ENCODE results near the gene RNASE13.

RNASE13 gene

GRCh38 chr14:21059842-21060613 is 25.4 kb upstream of the RNASE13 start:
- no peaks in the 10 kb centered on the region for H3K36me3 ChIP-seq (ENCODE audit: insufficient read depth, low read length)
- H3K79me2 ChIP-seq (ENCODE audit: insufficient read depth, low read length), result no peaks in the 10 kb centered on the region
- no peaks in the 10 kb centered on the region for H3F3A ChIP-seq (ENCODE audit: insufficient read depth, low read length)
- H3K4me2 ChIP-seq (ENCODE audit: low read length), result no peak overlapping the region
- no peaks in the 10 kb centered on the region for H3K9me2 ChIP-seq (ENCODE audit: low read depth, low read length)
- H3K4me3 ChIP-seq (ENCODE audit: low read depth, low read length, poor library complexity, severe bottlenecking), result no peak overlapping the region
- H3K27me3 ChIP-seq (ENCODE audit: insufficient read depth, low read length), result peaks cover 5% of the 10 kb centered on the region; the same call in 1 of the 2 replicates
- H2AFZ ChIP-seq (ENCODE audit: low read length), result no peak overlapping the region
- no peaks in the 10 kb centered on the region for H3K9me3 ChIP-seq (ENCODE audit: low read length)
- H3K4me1 ChIP-seq (ENCODE audit: insufficient read depth, low read length, severe bottlenecking), result no peaks in the 10 kb centered on the region
- TF ChIP-seq EZH2 (IDR thresholded peaks at IDR 0.05; ENCODE audit: borderline replicate concordance, low read length), result no peak
- no peak for TF ChIP-seq CTCF (IDR thresholded peaks at IDR 0.05; ENCODE audit: low read length)
- H3K27ac ChIP-seq (ENCODE audit: low read depth, low read length, poor library complexity, severe bottlenecking), result no peak overlapping the region
- no peak overlapping the region for H3K9ac ChIP-seq (ENCODE audit: low read length)
- no peaks in the 10 kb centered on the region for H4K20me1 ChIP-seq (ENCODE audit: insufficient read depth, low read length)

- Histone ChIP-seq H3K9me3 (ENCODE audit: low read length) (no peaks in the 10 kb centered on the region), H3F3A (ENCODE audit: insufficient read depth, low read length) (no peaks in the 10 kb centered on the region), H3K4me3 (ENCODE audit: low read depth, low read length, poor library complexity, severe bottlenecking) (no peak overlapping the region), H3K79me2 (ENCODE audit: insufficient read depth, low read length) (no peaks in the 10 kb centered on the region), H3K9me2 (ENCODE audit: low read depth, low read length) (no peaks in the 10 kb centered on the region), H3K9ac (ENCODE audit: low read length) (no peak overlapping the region), H2AFZ (ENCODE audit: low read length) (no peak overlapping the region), H3K36me3 (ENCODE audit: insufficient read depth, low read length) (no peaks in the 10 kb centered on the region), H3K4me2 (ENCODE audit: low read length) (no peak overlapping the region), H4K20me1 (ENCODE audit: insufficient read depth, low read length) (no peaks in the 10 kb centered on the region), H3K27me3 (ENCODE audit: insufficient read depth, low read length) (peaks cover 5% of the 10 kb centered on the region; the same call in 1 of the 2 replicates), H3K27ac (ENCODE audit: low read depth, low read length, poor library complexity, severe bottlenecking) (no peak overlapping the region), H3K4me1 (ENCODE audit: insufficient read depth, low read length, severe bottlenecking) (no peaks in the 10 kb centered on the region)
- TF ChIP-seq CTCF (IDR thresholded peaks at IDR 0.05; ENCODE audit: low read length) (no peak), EZH2 (IDR thresholded peaks at IDR 0.05; ENCODE audit: borderline replicate concordance, low read length) (no peak)
Measured at GRCh38 chr14:21058903-21059302, 24.3 kb upstream of the RNASE13 start.

- Histone ChIP-seq H3K4me1 (ENCODE audit: insufficient read depth, low read length, severe bottlenecking) (no peaks in the 10 kb centered on the region), H3K9me2 (ENCODE audit: low read depth, low read length) (no peaks in the 10 kb centered on the region), H3K4me3 (ENCODE audit: low read depth, low read length, poor library complexity, severe bottlenecking) (no peak within 1 kb of the TSS), H3K9ac (ENCODE audit: low read length) (no peak within 1 kb of the TSS), H3K4me2 (ENCODE audit: low read length) (no peak within 1 kb of the TSS), H3K27me3 (ENCODE audit: insufficient read depth, low read length) (peaks cover 5% of the 10 kb centered on the region; the same call in 1 of the 2 replicates), H3K79me2 (ENCODE audit: insufficient read depth, low read length) (no peaks in the 10 kb centered on the region), H3F3A (ENCODE audit: insufficient read depth, low read length) (no peaks in the 10 kb centered on the region), H4K20me1 (ENCODE audit: insufficient read depth, low read length) (no peaks in the 10 kb centered on the region), H3K36me3 (ENCODE audit: insufficient read depth, low read length) (no peaks in the 10 kb centered on the region), H3K9me3 (ENCODE audit: low read length) (no peaks in the 10 kb centered on the region), H3K27ac (ENCODE audit: low read depth, low read length, poor library complexity, severe bottlenecking) (no peak within 1 kb of the TSS), H2AFZ (ENCODE audit: low read length) (no peak within 1 kb of the TSS)
- TF ChIP-seq EZH2 (IDR thresholded peaks at IDR 0.05; ENCODE audit: borderline replicate concordance, low read length) (no peak), CTCF (IDR thresholded peaks at IDR 0.05; ENCODE audit: low read length) (no peak)
Measured at GRCh38 chr14:21057803-21058675, 23.4 kb upstream of the RNASE13 start, which contains the start of gene RNASE8. Gene RNASE8 (plus strand): TSS chr14:21057822. CDS start chr14:21057893, 71 bp downstream.

Data from OCI-LY1 (cell line).